H1 (cell line): ENCODE results near the gene LIAS. TPM values are rescaled to one million over a fixed set of nuclear protein-coding genes. Genes with fewer than 3 reads are reported as not detected.

ENCODE experiments used
- CTCF ChIA-PET: fragments of 300-600 bp; sonication (Branson Sonifier 250); formaldehyde crosslinking; loops from one replicate; lab custom pipeline; 2021; ENCODE audit not compliant: partially characterized antibody; lab: Charles Lee
- POLR2A ChIA-PET: fragments of 300-600 bp; sonication (Branson Sonifier 250); formaldehyde crosslinking; loops from one replicate; lab custom pipeline; 2021; ENCODE audit warnings: inconsistent platforms; ENCODE audit not compliant: partially characterized antibody; lab: Charles Lee
- DNase-seq, 2 experiments: peaks; one replicate each; pipeline versions ENCODE4 v3.0.0 to v3.0.0-alpha.2; 2010 to 2022; ENCODE audit warnings: low spot score in 2 of 2, low read depth in 1 of 2, mixed read lengths in 1 of 2
- FAIRE-seq: peaks from 2 replicates; lab custom pipeline; 2011; peaks lifted over from hg19 to GRCh38; lab: Jason Lieb, UNC
- H2AFZ ChIP-seq: 2 replicates; pipeline ENCODE4 v1.8.1; 2012; ENCODE audit warnings: low read length, inconsistent platforms
- H2AK5ac ChIP-seq: 2 replicates; pipeline ENCODE4 v1.6.1; 2013; ENCODE audit warnings: low read depth, low read length
- H2BK120ac ChIP-seq: replicated peaks from 2 replicates; pipeline ENCODE3; 2013; ENCODE audit warnings: low read depth, low read length, inconsistent platforms
- H2BK12ac ChIP-seq: 2 replicates; pipeline ENCODE4 v1.6.1; 2013; ENCODE audit warnings: low read depth, low read length
- H2BK15ac ChIP-seq: 2 replicates; pipeline ENCODE4 v1.6.1; 2013; ENCODE audit warnings: low read length
- H2BK20ac ChIP-seq: 2 replicates; pipeline ENCODE4 v1.6.1; 2013; ENCODE audit warnings: low read length
- H2BK5ac ChIP-seq: 2 replicates; pipeline ENCODE4 v1.6.1; 2013; ENCODE audit warnings: low read depth, low read length
- H3K14ac ChIP-seq: 2 replicates; pipeline ENCODE4 v1.6.1; 2013; ENCODE audit warnings: inconsistent platforms; ENCODE audit not compliant: insufficient read length
- H3K18ac ChIP-seq: 2 replicates; pipeline ENCODE4 v1.6.1; 2013; ENCODE audit warnings: low read length; ENCODE audit errors: extremely low read depth
- H3K23ac ChIP-seq: 2 replicates; pipeline ENCODE4 v1.6.1; 2013; ENCODE audit warnings: inconsistent platforms; ENCODE audit not compliant: insufficient read length
- H3K23me2 ChIP-seq: 2 replicates; pipeline ENCODE4 v1.6.1; 2013; ENCODE audit warnings: low read depth, low read length
- H3K27ac ChIP-seq: 2 replicates; pipeline ENCODE4 v1.6.1; 2011; ENCODE audit warnings: low read depth, low read length, inconsistent platforms
- H3K27me3 ChIP-seq, 4 experiments: replicated peaks in 1 of 4; 1 replicate in 1 of 4; 2 replicates in 3 of 4; pipeline versions ENCODE4 v1.6.1 to v1.8.1; 2011 to 2013; ENCODE audit warnings: low read length in 3 of 4, mild to moderate bottlenecking in 3 of 4, inconsistent platforms in 2 of 4, mixed read lengths in 2 of 4, moderate library complexity in 1 of 4; ENCODE audit not compliant: control insufficient read depth in 3 of 4, insufficient read depth in 3 of 4; ENCODE audit errors: extremely low read depth in 1 of 4
- H3K36me3 ChIP-seq, 4 experiments: 2 replicates each; pipeline versions ENCODE4 v1.6.1 to v1.8.1; 2011 to 2013; ENCODE audit warnings: mild to moderate bottlenecking in 4 of 4, low read length in 3 of 4, moderate library complexity in 2 of 4, control low read depth in 1 of 4, inconsistent platforms in 1 of 4; ENCODE audit not compliant: insufficient read depth in 4 of 4, control insufficient read depth in 2 of 4
- H3K4ac ChIP-seq: replicated peaks from 2 replicates; pipeline ENCODE3; 2013; ENCODE audit warnings: low read length, low read depth, mixed read lengths, inconsistent platforms; ENCODE audit not compliant: insufficient read length
- H3K4me1 ChIP-seq, 4 experiments: replicated peaks in 1 of 4; 1 replicate in 1 of 4; 2 replicates in 3 of 4; pipeline versions ENCODE4 v1.6.1 to v1.8.1; 2011 to 2013; ENCODE audit warnings: low read length in 3 of 4, inconsistent platforms in 2 of 4, mixed read lengths in 1 of 4; ENCODE audit not compliant: insufficient read depth in 4 of 4, control insufficient read depth in 3 of 4
- H3K4me2 ChIP-seq, 2 experiments: 2 replicates each; pipeline versions ENCODE4 v1.6.1 to v1.8.1; 2011 to 2013; ENCODE audit warnings: low read depth in 2 of 2, low read length in 2 of 2, control low read depth in 1 of 2, inconsistent platforms in 1 of 2, mild to moderate bottlenecking in 1 of 2; ENCODE audit not compliant: insufficient read depth in 1 of 2
- H3K4me3 ChIP-seq, 4 experiments: fragments of 200-600, 300-600 bp in 1 of 4; sonication (generic), shearing (Covaris generic), sonication (Bioruptor Twin) in 1 of 4; 2 replicates each; pipeline versions ENCODE4 v1.5.1 to v1.8.1; 2011 to 2016; ENCODE audit warnings: low read length in 4 of 4, low read depth in 3 of 4, control low read depth in 2 of 4, inconsistent platforms in 2 of 4, mild to moderate bottlenecking in 2 of 4, mixed read lengths in 1 of 4, moderate library complexity in 1 of 4; ENCODE audit not compliant: insufficient read depth in 2 of 4; ENCODE audit errors: extremely low read depth in 1 of 4
- H3K56ac ChIP-seq: replicated peaks from 2 replicates; pipeline ENCODE3; 2013; ENCODE audit warnings: low read depth, mild to moderate bottlenecking, mixed read lengths, low read length, inconsistent platforms; ENCODE audit not compliant: insufficient read length
- H3K79me1 ChIP-seq: 2 replicates; pipeline ENCODE4 v1.6.1; 2013; ENCODE audit warnings: low read depth, low read length, control low read depth
- H3K79me2 ChIP-seq, 2 experiments: 2 replicates each; pipeline versions ENCODE4 v1.6.1 to v1.8.1; 2012 to 2013; ENCODE audit warnings: low read length in 2 of 2, mild to moderate bottlenecking in 2 of 2, inconsistent platforms in 1 of 2; ENCODE audit not compliant: insufficient read depth in 2 of 2, control insufficient read depth in 1 of 2
- H3K9ac ChIP-seq, 4 experiments: replicated peaks in 1 of 4; 1 replicate in 1 of 4; 2 replicates in 3 of 4; pipeline versions ENCODE4 v1.6.1 to v1.8.1; 2011 to 2013; ENCODE audit warnings: low read depth in 3 of 4, low read length in 3 of 4, control low read depth in 2 of 4, mild to moderate bottlenecking in 2 of 4, moderate library complexity in 2 of 4, inconsistent platforms in 1 of 4; ENCODE audit errors: extremely low read depth in 1 of 4
- H3K9me3 ChIP-seq, 2 experiments: 2 replicates each; pipeline versions ENCODE4 v1.6.1 to v1.8.1; 2012 to 2013; ENCODE audit warnings: mild to moderate bottlenecking in 2 of 2, moderate library complexity in 2 of 2, control low read depth in 1 of 2, inconsistent platforms in 1 of 2, low read depth in 1 of 2, low read length in 1 of 2, mixed read lengths in 1 of 2; ENCODE audit not compliant: insufficient read depth in 2 of 2
- H4K20me1 ChIP-seq, 2 experiments: replicated peaks in 1 of 2; 2 replicates each; pipeline versions ENCODE3 to v1.8.1; 2011 to 2013; ENCODE audit warnings: inconsistent platforms in 2 of 2, low read length in 2 of 2, mild to moderate bottlenecking in 1 of 2; ENCODE audit not compliant: insufficient read depth in 2 of 2, control insufficient read depth in 1 of 2
- H4K5ac ChIP-seq: 2 replicates; pipeline ENCODE4 v1.6.1; 2013; ENCODE audit warnings: low read length, low read depth, mixed read lengths, inconsistent platforms; ENCODE audit not compliant: insufficient read length
- H4K8ac ChIP-seq: 2 replicates; pipeline ENCODE4 v1.8.0; 2013; ENCODE audit warnings: mild to moderate bottlenecking, moderate library complexity, low read length, inconsistent platforms; ENCODE audit not compliant: insufficient read depth; ENCODE audit errors: extremely low read depth
- H4K91ac ChIP-seq: replicated peaks from 2 replicates; pipeline ENCODE3; 2013; ENCODE audit warnings: low read length, mixed read lengths, inconsistent platforms; ENCODE audit not compliant: insufficient read length
- BRCA1 ChIP-seq: IDR thresholded peaks from 2 replicates; pipeline ENCODE4 v1.6.1; 2012; ENCODE audit warnings: low read depth, low read length, improper control_type of control experiment
- CHD1 ChIP-seq: IDR thresholded peaks from 2 replicates; pipeline ENCODE4 v1.6.1; 2012; ENCODE audit warnings: low read depth, low read length, improper control_type of control experiment
- EGR1 ChIP-seq: IDR thresholded peaks from 2 replicates; pipeline ENCODE4 v1.6.1; 2011; ENCODE audit warnings: low read depth, low read length, borderline replicate concordance
- HDAC6 ChIP-seq: IDR thresholded peaks from one replicate; pipeline ENCODE4 v1.7.1; 2012; ENCODE audit warnings: low read depth, mild to moderate bottlenecking, inconsistent platforms, low read length, moderate library complexity
- RBBP5 ChIP-seq: IDR thresholded peaks from 2 replicates; pipeline ENCODE4 v1.7.1; 2012; ENCODE audit warnings: low read depth, mild to moderate bottlenecking, inconsistent platforms, low read length, moderate library complexity, borderline replicate concordance
- RNF2 ChIP-seq: fragments of 200-900, 300-1000 bp; sonication (generic); IDR thresholded peaks from 2 replicates; pipeline ENCODE4 v1.7.1; 2016; ENCODE audit warnings: borderline replicate concordance, low read depth, mild to moderate bottlenecking, antibody characterized with exemption, low read length; ENCODE audit not compliant: poor library complexity, severe bottlenecking; ENCODE audit errors: missing control alignments
- SIRT6 ChIP-seq: IDR thresholded peaks from one replicate; pipeline ENCODE4 v1.7.1; 2012; ENCODE audit warnings: low read length, inconsistent platforms
- SIX5 ChIP-seq: IDR thresholded peaks from 2 replicates; pipeline ENCODE4 v1.6.1; 2011; ENCODE audit warnings: mild to moderate bottlenecking, low read depth, low read length
- SP4 ChIP-seq: IDR thresholded peaks from 2 replicates; pipeline ENCODE4 v1.6.1; 2012; ENCODE audit warnings: low read length, inconsistent platforms
- WGBS, 2 experiments: shearing (Covaris generic) in 1 of 2; methylation state at CpG; one replicate each; pipeline versions ENCODE4 v1.1.6 to v1.1.7; 2013 to 2015; ENCODE audit warnings: low lambda C conversion rate in 2 of 2, mixed read lengths in 2 of 2, inconsistent platforms in 1 of 2, low coverage in 1 of 2, missing lambda C conversion rate in 1 of 2; ENCODE audit not compliant: insufficient replicate concordance in 2 of 2, insufficient coverage in 1 of 2, insufficient read length in 1 of 2; ENCODE audit errors: extremely low coverage in 1 of 2, missing lambda C conversion rate in 1 of 2; 5-methylcytosine and 5-hydroxymethylcytosine counted together
- polyA plus RNA-seq, 7 experiments: library from polyadenylated mRNA; depleted of rRNA in 3 of 7; stranded (reverse) in 5 of 7; unstranded in 2 of 7; fragments of >200 nt in 5 of 7; fragments of 200-250 nt in 2 of 7; gene quantifications; 1 replicate in 5 of 7; 2 replicates in 1 of 7; 4 replicates in 1 of 7; pipeline versions ENCODE4 v1.2.1 to v1.2.3, GENCODE V29; 2011 to 2013; ENCODE audit warnings: missing spikeins in 2 of 7, mixed read lengths in 2 of 7
- total RNA-seq: library from RNA; stranded (reverse); fragmentation: NEBNext Ultra II Directional; extraction: Animal tissue kit (Norgen Biotek cat#: 25700); gene quantifications from 2 replicates; pipeline ENCODE4 v1.2.1, GENCODE V29; 2021

LIAS gene
- total and polyA plus RNA-seq, 2 of the 8 experiments (the other 6 are each of a cell fraction or from before 2014, with no cell fraction given): 10.5 to 24.9 TPM

- no peaks in the 10 kb centered on the region for H3K27me3 ChIP-seq
- no peak for TF ChIP-seq RBBP5
- no peak for TF ChIP-seq CHD1
- no peak for TF ChIP-seq BRCA1
- TF ChIP-seq RNF2: no peak
- no peak for TF ChIP-seq SIRT6
- TF ChIP-seq SP4: no peak
- TF ChIP-seq HDAC6: no peak
- no peak for TF ChIP-seq EGR1
- no peak for TF ChIP-seq SIX5
- DNase-seq (no peak), FAIRE-seq (no peak)
- H2BK20ac ChIP-seq: no peak overlapping the region
- no peak overlapping the region for H2AK5ac ChIP-seq
- H2BK15ac ChIP-seq: no peak overlapping the region
- H3K56ac ChIP-seq: no peak overlapping the region
- H3K18ac ChIP-seq: no peak overlapping the region
- peaks cover 2% of the 10 kb centered on the region; the same call in 1 of the 2 replicates for H3K23me2 ChIP-seq
- H3K4ac ChIP-seq: no peak overlapping the region
- H3K9ac ChIP-seq: no peak overlapping the region
- H4K91ac ChIP-seq: no peak overlapping the region
- H2AFZ ChIP-seq: no peak overlapping the region
- peaks cover 0 to 35% of the 10 kb centered on the region in 2 experiments; a peak in 3 of 4 replicates for H3K79me2 ChIP-seq
- H2BK12ac ChIP-seq: no peak overlapping the region
- H4K8ac ChIP-seq: no peak overlapping the region
- no peak overlapping the region for H3K4me2 ChIP-seq
- no peak overlapping the region for H3K4me3 ChIP-seq
- no peak overlapping the region for H2BK5ac ChIP-seq
- H4K5ac ChIP-seq: no peak overlapping the region
- H3K23ac ChIP-seq: no peak overlapping the region
- no peaks in the 10 kb centered on the region; the same call in 1 of the 2 replicates for H3K79me1 ChIP-seq
- 95% methylated on average over 2 of the region's 2 CpGs; no CpG with 5 or more reads in 1 of the 2 experiments for WGBS, 2 experiments
- POLR2A ChIA-PET: interaction anchor here (0.6 to 5.4 kb wide), 10 partner anchors 10 to 130 kb away, joined by 3 to 49 read pairs (median 4); partner anchors contain the start of gene RFC1
- H3K4me1 ChIP-seq: peaks cover 0 to 4% (median 2%) of the 10 kb centered on the region in 4 experiments; a peak in 2 of 7 replicates
- no peak overlapping the region for H2BK120ac ChIP-seq
- H3K9me3 ChIP-seq: no peaks in the 10 kb centered on the region
- H3K27ac ChIP-seq: no peak overlapping the region
- H3K14ac ChIP-seq: no peak overlapping the region
- CTCF ChIA-PET: no interaction called here
- H3K36me3 ChIP-seq: peaks cover 31 to 81% (median 57%) of the 10 kb centered on the region in 4 experiments
- peaks cover 8 to 13% of the 10 kb centered on the region in 2 experiments for H4K20me1 ChIP-seq
These were observed 5.1 kb upstream of the LIAS start for GRCh38 chr4:39453738-39454137.
